NCI-H1436 (cell line): ENCODE data around the gene CSRP3.
"Not testable (repeated sequence)": the region's sequence is repeated elsewhere in the genome, so short reads cannot be mapped to it uniquely, and the experiment has no call there.

Experiments used
- DNase-seq: peaks from one replicate; lab custom pipeline; 2025; lab: John Stamatoyannopoulos, UW

CSRP3 gene

GRCh38 chr11:19185516-19186052, 16.2 kb downstream of the CSRP3 start:
- no peak for DNase-seq

DNA sequence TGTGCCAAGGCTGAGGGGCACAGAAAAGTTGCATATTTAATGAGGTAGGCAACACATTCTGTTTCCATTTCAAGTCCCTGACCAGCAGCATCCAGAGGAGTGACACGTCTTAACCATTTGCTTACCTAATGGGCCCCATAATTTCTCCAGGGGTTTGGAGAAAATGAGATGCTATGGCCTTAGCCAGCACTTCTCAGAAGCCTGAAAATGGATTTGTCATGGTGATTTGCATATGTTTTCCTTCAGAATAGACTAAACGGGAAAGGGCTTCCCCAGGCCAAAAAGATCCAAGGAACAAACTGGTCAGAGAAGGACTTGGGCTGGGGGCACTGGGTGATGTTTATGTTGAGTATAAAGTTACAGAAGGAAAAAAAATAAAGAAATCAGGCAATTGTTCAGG, 16.7 kb downstream of the CSRP3 start:
- no peak for DNase-seq

GRCh38 chr11:19183646-19184045, 18.1 kb downstream of the CSRP3 start:
- DNase-seq, result no peak

DNA sequence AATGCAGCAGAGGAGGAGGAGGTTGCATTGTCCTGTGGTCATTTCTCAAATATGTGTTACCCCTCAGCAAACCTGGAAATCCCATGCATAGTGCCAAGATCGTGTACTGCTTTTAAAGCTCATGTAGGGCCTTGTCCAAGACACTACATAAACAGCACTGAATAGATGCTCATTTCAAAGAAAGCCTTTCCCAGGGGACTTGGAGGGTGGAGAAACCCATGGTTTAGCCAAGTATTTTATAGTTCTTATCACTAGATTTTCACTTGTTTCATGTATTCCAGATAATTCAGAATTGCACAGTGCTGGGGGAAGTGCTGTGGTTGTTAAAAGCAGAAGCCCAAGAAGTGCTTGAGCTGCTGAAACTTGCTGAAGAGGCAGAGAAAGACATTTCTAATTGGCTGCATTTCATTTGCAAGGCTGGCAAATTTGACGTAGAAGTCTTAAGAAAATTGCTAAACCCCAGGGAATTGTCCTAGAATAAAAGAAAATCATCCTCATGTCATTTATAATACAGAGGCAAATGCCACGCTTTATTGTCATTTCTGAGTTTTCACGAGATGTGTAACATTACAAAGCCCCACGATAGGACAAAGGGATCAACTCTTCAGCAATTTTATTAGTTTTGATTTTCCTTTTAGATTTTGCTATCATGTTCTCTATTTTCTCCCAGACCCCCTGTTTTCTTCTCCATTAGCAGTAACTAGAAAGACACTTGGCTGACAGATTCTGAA, 20.1 kb downstream of the CSRP3 start:
- no peak for DNase-seq

GRCh38 chr11:19176629-19177186, 25.1 kb downstream of the CSRP3 start:
- DNase-seq, result no peak

DNA sequence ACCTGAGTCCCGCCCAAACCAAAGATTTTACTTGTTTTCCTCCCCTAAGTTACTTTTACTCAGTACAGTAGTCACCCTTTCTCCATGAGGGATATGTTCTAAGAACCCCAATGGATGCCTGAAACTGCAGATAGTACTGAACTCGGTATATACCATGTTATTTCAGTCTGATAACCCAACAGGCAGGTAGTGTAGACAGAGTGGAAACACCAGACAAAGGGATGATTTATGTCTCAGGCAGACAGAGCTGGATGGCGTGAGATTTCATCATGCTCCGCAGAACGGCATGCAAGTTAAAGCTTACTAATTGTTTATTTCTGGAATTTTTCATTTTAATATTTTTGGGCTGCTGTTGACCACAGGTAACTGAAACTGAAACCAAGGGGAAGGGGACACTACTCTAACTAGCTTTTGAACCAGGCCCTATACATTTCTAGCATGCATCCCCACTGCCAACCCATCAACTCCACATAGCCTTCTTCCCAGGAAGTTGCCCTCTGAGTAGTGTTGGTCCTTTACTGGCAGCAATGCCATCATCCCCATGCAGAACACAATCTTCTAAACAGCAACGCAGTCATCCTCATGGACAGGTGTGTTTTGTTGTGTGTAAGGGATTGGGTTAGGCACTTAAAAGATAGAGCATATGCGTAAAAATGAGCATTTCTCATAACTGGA, 27.7 kb downstream of the CSRP3 start:
- no peak for DNase-seq

DNA sequence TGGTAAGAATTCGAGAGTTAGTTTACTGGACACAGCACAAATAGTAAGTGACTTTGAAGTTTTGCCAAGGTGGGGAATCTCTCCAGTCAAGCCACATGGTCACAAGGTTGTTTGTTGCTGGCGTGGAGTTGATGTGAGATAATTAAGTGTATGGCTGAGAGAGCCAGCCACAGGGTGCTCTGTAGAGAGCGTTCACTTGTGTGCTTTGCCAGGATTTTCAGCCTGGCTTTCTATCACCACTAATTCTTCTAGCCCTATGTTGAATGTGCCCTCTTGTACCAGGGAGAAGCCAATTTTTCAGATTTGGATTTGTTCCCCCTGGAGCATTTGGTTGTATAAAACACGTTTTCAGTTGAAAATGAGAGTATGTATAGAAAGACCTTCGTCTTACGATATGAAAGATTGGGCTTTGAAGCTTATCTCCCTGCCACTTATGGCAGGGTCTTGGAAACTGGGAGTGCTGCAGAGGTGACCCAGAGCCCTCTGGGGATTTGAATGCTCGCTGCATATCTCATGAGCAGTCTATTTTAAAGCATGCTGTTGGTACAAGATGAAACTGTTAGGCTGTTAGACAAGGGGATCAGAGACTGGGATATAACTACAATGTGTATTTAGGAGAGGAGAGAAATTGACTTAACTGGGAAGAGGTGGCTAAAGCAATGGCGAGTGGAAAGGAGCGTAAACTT, 28.6 kb downstream of the CSRP3 start:
- DNase-seq, result no peak

DNA sequence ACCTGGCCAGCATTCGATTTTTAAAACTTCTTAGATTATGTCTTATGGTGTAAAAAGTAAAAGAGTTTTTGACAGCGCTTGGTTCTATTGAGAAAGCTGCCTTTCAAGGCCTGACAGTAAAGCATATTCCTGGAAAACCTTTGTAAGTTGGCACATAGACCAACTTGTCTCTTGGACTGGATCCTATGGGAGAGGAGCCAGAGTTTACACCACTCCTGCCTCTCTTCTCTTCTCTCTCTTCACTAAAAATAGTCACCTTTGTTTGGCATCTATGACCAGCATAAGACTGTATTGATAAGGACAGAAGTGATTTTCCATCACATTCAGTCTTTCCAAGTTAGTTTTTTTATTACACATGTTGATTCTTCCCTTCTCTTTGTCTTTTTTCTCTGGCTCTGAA, 33.7 kb downstream of the CSRP3 start:
- no peak for DNase-seq

DNA sequence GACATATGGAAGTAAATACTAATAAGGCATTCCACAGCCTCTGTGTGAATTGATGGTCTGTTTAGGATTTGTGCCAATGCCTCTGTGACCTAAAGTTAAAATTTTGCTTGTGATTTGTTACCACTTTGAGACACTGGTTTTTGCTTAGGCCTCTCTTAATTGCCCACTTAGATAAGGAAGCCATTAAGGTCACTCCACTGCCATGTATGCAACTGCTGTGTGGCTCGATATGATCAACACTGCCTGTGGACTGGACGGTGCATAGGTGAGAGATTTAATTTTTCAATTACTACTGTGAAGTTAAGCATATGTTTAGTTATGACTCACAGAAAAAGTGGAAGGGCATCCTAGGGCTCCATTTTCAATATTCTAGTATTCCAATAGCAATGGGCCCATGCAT, 36.9 kb downstream of the CSRP3 start:
- no peak for DNase-seq

DNA sequence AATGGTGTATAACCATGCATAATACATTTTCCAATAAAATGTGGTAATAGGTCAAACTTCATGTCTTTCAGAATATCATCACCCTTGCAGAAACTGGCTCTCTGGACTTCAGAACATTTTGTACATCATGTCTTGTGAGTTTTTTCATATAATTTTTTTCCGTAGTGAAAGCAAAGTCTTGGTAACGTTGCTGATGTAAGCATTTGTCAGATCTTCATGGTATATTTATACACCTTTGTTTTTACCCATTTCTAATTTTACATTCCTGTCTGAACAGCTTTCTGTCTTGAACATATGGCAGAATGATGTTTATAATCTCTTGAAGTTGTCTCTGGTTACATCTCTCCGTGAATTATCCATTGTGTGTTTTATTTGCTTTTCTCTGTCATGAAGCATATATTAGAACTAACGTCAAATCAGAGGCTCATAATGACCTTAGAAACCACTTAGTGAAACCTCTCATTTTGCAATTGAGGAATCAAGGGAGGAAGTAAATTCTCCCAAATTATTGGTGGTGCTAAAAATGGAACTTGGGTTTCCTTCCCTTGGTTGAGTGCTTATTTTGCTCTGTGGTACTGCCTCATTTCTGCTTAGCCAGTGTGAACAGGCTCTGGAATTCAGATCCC, 37.4 kb downstream of the CSRP3 start:
- DNase-seq, result peak; percentile 73

- DNase-seq, result no peak
Observed at GRCh38 chr11:19163617-19164016, 38.2 kb downstream of the CSRP3 start.

GRCh38 chr11:19162951-19163505, 38.8 kb downstream of the CSRP3 start:
- DNase-seq, result no peak

DNA sequence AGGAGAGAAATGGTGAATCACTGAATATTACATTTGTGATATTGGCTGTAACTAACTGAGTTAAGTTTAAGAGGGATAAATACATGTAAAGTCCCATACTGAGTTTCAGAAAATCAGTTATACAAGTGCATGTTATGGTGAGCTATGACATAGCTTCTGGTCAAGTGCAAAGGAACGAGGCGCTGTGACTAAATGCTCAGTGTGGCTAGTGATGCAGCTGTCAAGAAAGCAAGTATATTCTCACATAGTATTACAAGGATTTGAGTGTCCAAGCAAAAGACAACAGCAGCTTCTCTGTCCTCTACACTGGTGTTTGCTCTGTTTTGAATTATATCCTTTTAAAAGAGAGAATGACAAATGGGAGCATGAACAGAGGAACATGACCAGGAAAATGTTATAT, 40.1 kb downstream of the CSRP3 start:
- DNase-seq, result no peak

- DNase-seq, result no peak
Observed at GRCh38 chr11:19160847-19161246, 40.9 kb downstream of the CSRP3 start.

GRCh38 chr11:19156892-19157291, 44.9 kb downstream of the CSRP3 start:
- no peak for DNase-seq

GRCh38 chr11:19145319-19145718, 56.5 kb downstream of the CSRP3 start:
- no peak for DNase-seq

GRCh38 chr11:19136884-19137283, 64.9 kb downstream of the CSRP3 start:
- DNase-seq, result not testable (repeated sequence)

DNA sequence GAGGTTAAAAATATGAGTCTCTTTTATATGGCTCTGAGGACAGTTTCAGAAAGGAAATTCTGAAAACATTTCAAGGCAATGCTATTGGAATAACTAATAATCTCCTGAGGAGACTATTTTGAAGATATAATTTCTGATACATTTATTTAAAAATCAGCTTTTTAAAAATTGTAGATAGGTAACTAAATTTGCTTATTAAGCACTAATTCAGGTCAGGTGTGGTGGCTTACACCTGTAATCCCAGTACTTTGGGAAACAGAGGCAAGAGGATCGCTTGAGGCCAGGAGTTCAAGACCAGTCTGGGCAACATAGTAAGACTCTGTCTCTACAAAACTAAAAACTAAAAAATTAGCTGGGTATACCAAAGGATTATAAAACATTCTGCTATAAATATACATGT, 67.8 kb downstream of the CSRP3 start:
- no peak for DNase-seq
